Dermis microvascular lymphatic vessel endothelial cell (primary cell): ENCODE results near the gene SLC7A5. TPM values are rescaled to one million over a fixed set of nuclear protein-coding genes. Genes with fewer than 3 reads are reported as not detected.
"Not testable (repeated sequence)": the region's sequence is repeated elsewhere in the genome, so short reads cannot be mapped to it uniquely, and the experiment has no call there.

Experiments used
- DNase-seq, 2 donors: peaks; one replicate each; pipeline versions ENCODE4 v3.0.0 to v3.0.0-alpha.2; 2010; ENCODE audit warnings: low read depth in 2 of 2
- total RNA-seq: library from RNA; depleted of rRNA; stranded (reverse); fragments of >200 nt; gene quantifications from 2 replicates; pipeline ENCODE4 v1.2.1, GENCODE V29; 2014

The SLC7A5 gene
- total RNA-seq, 1 donor from 2014 or later, result 2.7 TPM

GRCh38 chr16:87834005-87834667 is 35.2 kb downstream of the SLC7A5 start:
- no peak for DNase-seq

- no peak for DNase-seq
Measured at GRCh38 chr16:87833548-87833947, 35.8 kb downstream of the SLC7A5 start.

- DNase-seq, result no peak
Measured at GRCh38 chr16:87832741-87833502, 36.4 kb downstream of the SLC7A5 start.

- no peak for DNase-seq
Measured at GRCh38 chr16:87832137-87832527, 37.2 kb downstream of the SLC7A5 start.

- no peak for DNase-seq
Measured at GRCh38 chr16:87831421-87832136, 37.7 kb downstream of the SLC7A5 start.

- no peak for DNase-seq
Measured at GRCh38 chr16:87830673-87831420, 38.5 kb downstream of the SLC7A5 start.

GRCh38 chr16:87829988-87830672 is 39.2 kb downstream of the SLC7A5 start:
- DNase-seq, result no peak

- DNase-seq, result no peak
Measured at GRCh38 chr16:87829622-87829980, 39.7 kb downstream of the SLC7A5 start.

GRCh38 chr16:87828907-87829621 is 40.2 kb downstream of the SLC7A5 start:
- no peak for DNase-seq

- DNase-seq, result no peak
Measured at GRCh38 chr16:87828071-87828906, 41.0 kb downstream of the SLC7A5 start.

- DNase-seq, result not testable (repeated sequence)
Measured at GRCh38 chr16:87827588-87827915, 41.8 kb downstream of the SLC7A5 start.

- no peak for DNase-seq
Measured at GRCh38 chr16:87826798-87827587, 42.3 kb downstream of the SLC7A5 start.

- not testable (repeated sequence) for DNase-seq
Measured at GRCh38 chr16:87826407-87826797, 42.9 kb downstream of the SLC7A5 start.

GRCh38 chr16:87825842-87826120 is 43.5 kb downstream of the SLC7A5 start:
- not testable (repeated sequence) for DNase-seq

GRCh38 chr16:87824991-87825841 is 44.1 kb downstream of the SLC7A5 start:
- DNase-seq, result no peak

- DNase-seq, result no peak
Measured at GRCh38 chr16:87824016-87824990, 45.0 kb downstream of the SLC7A5 start.
